Mucosa of rectum (tissue), 2 donors: ENCODE results near the gene FAM229A.

Experiments used
- H3K27ac ChIP-seq, 2 donors: one replicate each; pipeline ENCODE4 v1.7.0; 2013; ENCODE audit warnings: inconsistent platforms in 2 of 2, low read depth in 2 of 2, low read length in 2 of 2
- H3K27me3 ChIP-seq, 2 donors: one replicate each; pipeline ENCODE4 v1.7.0; 2013; ENCODE audit warnings: low read length in 2 of 2; ENCODE audit not compliant: control insufficient read depth in 2 of 2, insufficient read depth in 2 of 2
- H3K36me3 ChIP-seq, 2 donors: one replicate each; pipeline ENCODE4 v1.7.0; 2013; ENCODE audit warnings: low read length in 2 of 2; ENCODE audit not compliant: control insufficient read depth in 2 of 2, insufficient read depth in 2 of 2
- H3K4me1 ChIP-seq, 2 donors: one replicate each; pipeline ENCODE4 v1.7.0; 2013; ENCODE audit warnings: low read length in 2 of 2, mild to moderate bottlenecking in 1 of 2; ENCODE audit not compliant: control insufficient read depth in 2 of 2, insufficient read depth in 2 of 2
- H3K4me3 ChIP-seq, 2 donors: one replicate each; pipeline ENCODE4 v1.7.0; 2013; ENCODE audit warnings: low read length in 2 of 2
- H3K9ac ChIP-seq, 2 donors: one replicate each; pipeline ENCODE4 v1.7.0; 2013; ENCODE audit warnings: low read length in 2 of 2, low read depth in 1 of 2, mild to moderate bottlenecking in 1 of 2
- H3K9me3 ChIP-seq, 2 donors: one replicate each; pipeline ENCODE4 v1.7.0; 2013; ENCODE audit warnings: low read length in 2 of 2; ENCODE audit not compliant: control insufficient read depth in 2 of 2
- donor health status: healthy.
- donor health status: Normal muscosa, but diverticular disease.

FAM229A gene

DNA sequence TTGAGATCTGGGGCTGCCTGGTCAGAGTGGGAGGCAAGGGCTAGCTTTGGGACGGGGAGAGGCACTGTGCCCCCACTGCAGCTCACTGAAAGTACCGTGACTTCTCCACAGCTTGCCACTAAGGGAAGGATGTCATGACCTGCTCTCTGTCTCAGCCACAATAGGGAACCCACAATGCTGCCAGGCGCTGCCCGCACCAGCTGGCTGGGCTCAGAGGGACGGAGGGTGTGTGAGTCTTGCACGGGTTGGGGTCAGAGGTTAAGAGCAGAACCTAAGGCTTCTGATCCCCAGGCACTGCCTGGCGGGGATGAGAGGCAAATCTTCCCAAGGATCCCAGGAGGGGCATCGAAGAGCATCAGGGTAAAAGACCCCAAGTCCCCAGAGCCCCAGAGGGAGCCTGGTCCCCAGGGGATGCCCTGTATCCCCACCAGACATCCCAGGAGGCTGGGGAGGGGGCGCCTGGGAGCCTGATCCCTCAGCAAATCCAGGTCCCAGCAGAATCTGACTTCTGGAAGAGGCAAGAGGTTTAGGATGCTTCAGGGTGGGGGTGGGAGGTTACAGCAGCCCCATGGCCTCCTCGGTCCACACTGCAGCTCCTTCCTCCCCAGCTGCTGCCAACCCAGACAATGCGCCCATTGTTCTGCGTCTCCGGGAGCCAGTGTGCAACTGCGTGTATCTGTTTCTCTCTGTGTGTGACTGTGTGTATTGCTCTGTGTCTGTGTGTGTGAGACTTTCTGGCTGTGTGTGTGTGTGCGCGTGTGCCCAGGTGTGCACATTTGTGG is 24.2 kb downstream of the FAM229A start:
- Histone ChIP-seq H3K9me3 (no peaks in the 10 kb centered on the region), H3K4me1 (peaks cover 33 to 44% of the 10 kb centered on the region in 2 donors), H3K27me3 (no peaks in the 10 kb centered on the region), H3K4me3 (peak overlapping the region in 1 of 2 donors; percentile 38), H3K36me3 (peaks cover 6 to 9% of the 10 kb centered on the region in 2 donors), H3K27ac (peak overlapping the region; percentile 34 to 43), H3K9ac (peak overlapping the region in 1 of 2 donors; percentile 38)

- H3K4me1 ChIP-seq, result peaks cover 39 to 52% of the 10 kb centered on the region in 2 donors
- H3K9me3 ChIP-seq, result no peaks in the 10 kb centered on the region
- H3K36me3 ChIP-seq, result peaks cover 13 to 17% of the 10 kb centered on the region in 2 donors
- no peak overlapping the region for H3K4me3 ChIP-seq
- peak overlapping the region in 1 of 2 donors; percentile 27 for H3K9ac ChIP-seq
- no peaks in the 10 kb centered on the region for H3K27me3 ChIP-seq
- H3K27ac ChIP-seq, result peak overlapping the region in 1 of 2 donors; percentile 34
Observed at GRCh38 chr1:32336963-32337675, 25.2 kb downstream of the FAM229A start.

DNA sequence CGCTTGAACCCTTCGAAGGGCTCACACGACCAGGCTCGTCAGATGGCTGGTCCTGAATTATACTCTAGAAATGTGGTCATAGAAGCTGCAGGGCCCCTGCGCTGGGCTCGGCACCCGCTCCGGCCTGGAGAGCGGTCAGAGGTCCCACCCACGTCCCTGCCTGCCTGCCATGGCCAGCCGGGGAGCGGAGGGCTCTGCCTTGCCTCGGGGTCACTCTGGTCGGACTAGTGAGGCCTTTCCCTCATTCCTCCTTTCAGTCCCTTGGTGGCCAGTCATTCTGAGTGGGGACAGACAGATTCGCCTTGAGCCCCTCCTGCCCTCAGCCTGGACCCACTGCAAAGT is 25.7 kb downstream of the FAM229A start:
- no peaks in the 10 kb centered on the region for H3K9me3 ChIP-seq
- peaks cover 19 to 23% of the 10 kb centered on the region in 2 donors for H3K36me3 ChIP-seq
- H3K9ac ChIP-seq, result peak overlapping the region in 1 of 2 donors; percentile 27
- no peaks in the 10 kb centered on the region for H3K27me3 ChIP-seq
- peak overlapping the region in 1 of 2 donors; percentile 41 for H3K4me3 ChIP-seq
- H3K4me1 ChIP-seq, result peaks cover 39 to 58% of the 10 kb centered on the region in 2 donors
- H3K27ac ChIP-seq, result peak overlapping the region in 1 of 2 donors; percentile 34

GRCh38 chr1:32335790-32336590 is 26.3 kb downstream of the FAM229A start, which contains the start of gene MARCKSL1:
Gene MARCKSL1, minus strand, starts transcription at chr1:32336233. Its CDS starts 200 bp downstream, at chr1:32336033.
- H3K36me3 ChIP-seq, result peaks cover 24 to 28% of the 10 kb centered on the region in 2 donors
- H3K4me1 ChIP-seq, result peaks cover 39 to 58% of the 10 kb centered on the region in 2 donors
- peak within 1 kb of the TSS; percentile 72 to 79 for H3K9ac ChIP-seq
- H3K27ac ChIP-seq, result peak within 1 kb of the TSS; percentile 62 to 67
- H3K9me3 ChIP-seq, result no peaks in the 10 kb centered on the region
- peak within 1 kb of the TSS; percentile 73 to 77 for H3K4me3 ChIP-seq
- H3K27me3 ChIP-seq, result no peaks in the 10 kb centered on the region

DNA sequence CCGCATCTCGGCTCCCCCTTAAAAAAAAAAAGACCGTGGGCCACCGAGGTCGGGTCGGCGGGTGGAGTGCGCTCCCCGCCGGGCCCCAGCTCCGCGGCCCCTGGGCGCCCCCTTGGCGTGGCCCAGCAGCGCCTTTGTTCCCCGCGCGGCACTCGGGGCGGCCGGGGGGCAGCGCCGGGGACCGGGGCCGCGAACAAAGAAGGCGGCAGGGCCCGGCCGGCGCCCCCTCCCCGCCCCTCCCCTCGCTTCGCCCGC is 26.8 kb downstream of the FAM229A start:
- peaks cover 39 to 58% of the 10 kb centered on the region in 2 donors for H3K4me1 ChIP-seq
- H3K36me3 ChIP-seq, result peaks cover 30 to 34% of the 10 kb centered on the region in 2 donors
- H3K9me3 ChIP-seq, result no peaks in the 10 kb centered on the region
- peak overlapping the region; percentile 72 to 79 for H3K9ac ChIP-seq
- peak overlapping the region; percentile 73 to 77 for H3K4me3 ChIP-seq
- H3K27me3 ChIP-seq, result no peaks in the 10 kb centered on the region
- H3K27ac ChIP-seq, result peak overlapping the region; percentile 62 to 67

DNA sequence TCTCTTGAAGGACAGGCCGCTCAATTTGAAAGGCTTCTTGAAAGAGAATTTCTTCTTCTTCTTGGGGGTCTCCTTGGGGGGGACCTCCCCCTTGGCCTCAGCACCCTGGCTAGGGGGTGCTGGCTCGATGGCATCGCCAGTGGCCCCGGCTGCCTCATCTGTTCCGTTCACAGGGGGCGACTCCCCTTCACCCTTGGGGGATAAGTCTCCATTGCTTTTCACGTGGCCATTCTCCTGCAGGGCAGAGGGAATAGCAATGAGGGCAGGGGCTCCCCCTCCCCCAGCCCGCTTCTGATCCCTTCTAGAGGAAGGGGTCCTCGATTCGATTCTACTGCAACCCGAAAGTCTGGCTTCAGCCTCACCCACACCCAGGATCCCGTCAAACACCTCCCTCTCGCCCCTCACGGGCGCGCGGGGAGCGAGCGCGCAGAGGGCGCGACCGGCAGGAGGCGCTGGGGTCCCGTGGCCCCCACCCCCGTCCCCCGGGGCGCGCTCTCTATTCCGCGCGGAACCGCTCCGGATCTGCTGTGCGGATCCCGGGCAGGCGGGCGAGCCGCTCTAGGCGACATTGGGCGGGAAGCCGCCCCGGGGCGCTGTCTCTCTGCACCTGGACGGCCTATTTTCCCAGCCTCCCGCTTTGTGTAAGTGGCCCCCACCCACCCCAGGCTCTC is 27.3 kb downstream of the FAM229A start:
- H3K27ac ChIP-seq, result peak overlapping the region; percentile 62 to 67

GRCh38 chr1:32334274-32334861 is 27.9 kb downstream of the FAM229A start:
- peak overlapping the region; percentile 62 to 67 for H3K27ac ChIP-seq
- H3K4me1 ChIP-seq, result peaks cover 39 to 58% of the 10 kb centered on the region in 2 donors
- peaks cover 41 to 45% of the 10 kb centered on the region in 2 donors for H3K36me3 ChIP-seq
- peak overlapping the region; percentile 73 to 77 for H3K4me3 ChIP-seq
- no peaks in the 10 kb centered on the region for H3K27me3 ChIP-seq
- peak overlapping the region; percentile 72 to 79 for H3K9ac ChIP-seq
- H3K9me3 ChIP-seq, result no peaks in the 10 kb centered on the region

More for the DNA sequence above, 27.3 kb downstream of the FAM229A start:
- Histone ChIP-seq H3K4me1 (peaks cover 39 to 58% of the 10 kb centered on the region in 2 donors), H3K9me3 (no peaks in the 10 kb centered on the region), H3K4me3 (peak overlapping the region; percentile 73 to 77), H3K27me3 (no peaks in the 10 kb centered on the region), H3K36me3 (peaks cover 34 to 38% of the 10 kb centered on the region in 2 donors), H3K9ac (peak overlapping the region; percentile 72 to 79)

- H3K9ac ChIP-seq, result no peak overlapping the region
- H3K27ac ChIP-seq, result no peak overlapping the region
Observed at GRCh38 chr1:32333251-32333963, 28.9 kb downstream of the FAM229A start.

More at GRCh38 chr1:32333251-32333963, 28.9 kb downstream of the FAM229A start:
- no peaks in the 10 kb centered on the region for H3K27me3 ChIP-seq
- peaks cover 49 to 54% of the 10 kb centered on the region in 2 donors for H3K36me3 ChIP-seq
- H3K9me3 ChIP-seq, result no peaks in the 10 kb centered on the region
- H3K4me1 ChIP-seq, result peaks cover 31 to 52% of the 10 kb centered on the region in 2 donors
- H3K4me3 ChIP-seq, result peak overlapping the region in 1 of 2 donors; percentile 37
